MM.1S (cell line): ENCODE results near the gene RBM47.

ENCODE experiments used
- EZH2 ChIP-seq: fragments of 300-600 bp; sonication (generic); optimal IDR thresholded peaks from 2 replicates; pipeline ENCODE3; 2017; ENCODE audit warnings: low read depth, mild to moderate bottlenecking, antibody characterized with exemption, low read length, mixed read lengths
- EZH2phosphoT487 ChIP-seq: fragments of 300-600 bp; sonication (generic); IDR thresholded peaks from 2 replicates; pipeline ENCODE4 v1.6.1; 2018; ENCODE audit warnings: antibody characterized with exemption, low read length
- TF ChIP-seq, protein P1 (sequence below): fragments of 300-600 bp; sonication (generic); IDR thresholded peaks from 2 replicates; pipeline ENCODE4 v1.5.1; 2016; ENCODE audit warnings: antibody characterized with exemption, low read length, mixed read lengths

DNA sequence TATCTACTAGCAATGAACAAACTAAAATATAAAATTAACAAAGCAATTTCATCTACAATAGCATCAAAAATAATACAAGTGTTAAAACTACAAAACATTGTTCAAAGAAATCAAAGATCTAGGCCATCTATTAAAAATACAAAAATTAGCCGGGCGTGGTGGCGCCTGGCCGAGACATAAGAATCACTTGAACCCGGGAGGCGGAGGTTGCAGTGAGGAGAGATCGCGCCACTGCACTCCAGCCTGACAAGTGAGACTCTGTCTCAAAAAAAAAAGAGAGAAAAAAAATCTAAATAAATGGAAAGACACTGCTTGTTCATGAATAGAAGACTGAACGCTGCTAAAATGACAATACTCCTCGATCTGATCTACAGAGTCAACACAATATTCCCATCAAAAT lies 139.2 kb downstream of the RBM47 start:
- TF ChIP-seq, protein P1, sequence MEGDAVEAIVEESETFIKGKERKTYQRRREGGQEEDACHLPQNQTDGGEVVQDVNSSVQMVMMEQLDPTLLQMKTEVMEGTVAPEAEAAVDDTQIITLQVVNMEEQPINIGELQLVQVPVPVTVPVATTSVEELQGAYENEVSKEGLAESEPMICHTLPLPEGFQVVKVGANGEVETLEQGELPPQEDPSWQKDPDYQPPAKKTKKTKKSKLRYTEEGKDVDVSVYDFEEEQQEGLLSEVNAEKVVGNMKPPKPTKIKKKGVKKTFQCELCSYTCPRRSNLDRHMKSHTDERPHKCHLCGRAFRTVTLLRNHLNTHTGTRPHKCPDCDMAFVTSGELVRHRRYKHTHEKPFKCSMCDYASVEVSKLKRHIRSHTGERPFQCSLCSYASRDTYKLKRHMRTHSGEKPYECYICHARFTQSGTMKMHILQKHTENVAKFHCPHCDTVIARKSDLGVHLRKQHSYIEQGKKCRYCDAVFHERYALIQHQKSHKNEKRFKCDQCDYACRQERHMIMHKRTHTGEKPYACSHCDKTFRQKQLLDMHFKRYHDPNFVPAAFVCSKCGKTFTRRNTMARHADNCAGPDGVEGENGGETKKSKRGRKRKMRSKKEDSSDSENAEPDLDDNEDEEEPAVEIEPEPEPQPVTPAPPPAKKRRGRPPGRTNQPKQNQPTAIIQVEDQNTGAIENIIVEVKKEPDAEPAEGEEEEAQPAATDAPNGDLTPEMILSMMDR = no peak
- TF ChIP-seq EZH2 = no peak
- no peak for TF ChIP-seq EZH2phosphoT487
